K562 treated with DMSO at 1 percent for 12 hours (cell line): ENCODE data around the gene BMP8A. TPM values are rescaled to one million over a fixed set of nuclear protein-coding genes. Genes with fewer than 3 reads are reported as not detected.

Source experiments
- total RNA-seq: library from RNA; unstranded; fragments of 300-600 nt; gene quantifications from 2 replicates; pipeline ENCODE4 v1.2.3, GENCODE V29; 2022; ENCODE audit not compliant: insufficient read depth

BMP8A gene
- 0.67 TPM in 1 of 2 replicates, not detected in the other for total RNA-seq

GRCh38 chr1:39491146-39491921 lies at the start of gene BMP8A:
Gene BMP8A (plus strand): TSS chr1:39491636. CDS start chr1:39491992, 356 bp downstream.

Other genes starting within 250 kb of the BMP8A start
- 98.1 and 191 TPM in 2 replicates for gene PABPC4, start 85.2 kb downstream of the BMP8A start, total RNA-seq
- gene HEYL, start 148.0 kb downstream of the BMP8A start, total RNA-seq: 0.69 and 2.0 TPM in 2 replicates
- gene NT5C1A, start 180.5 kb downstream of the BMP8A start, total RNA-seq: not detected in 2 replicates
- gene HPCAL4, start 199.8 kb downstream of the BMP8A start, total RNA-seq: not detected in 2 replicates
- 115 and 122 TPM in 2 replicates for gene PPIE, start 247.2 kb downstream of the BMP8A start, total RNA-seq